IMR-90 (cell line): ENCODE results near the gene EXPH5. TPM values are rescaled to one million over a fixed set of nuclear protein-coding genes. Genes with fewer than 3 reads are reported as not detected.

Experiments
- ATAC-seq: fragments of 200-7000 bp; cut with Tn5 transposase; 2 replicates; pipeline ENCODE4 v1.9.1; 2020; ENCODE audit warnings: low read depth, mild to moderate bottlenecking, moderate library complexity
- BruUV-seq: library from RNA; stranded (reverse); fragments of 400-500 nt; replicated peaks from 2 replicates; lab custom pipeline; 2021; lab: Mats Ljungman, UMichigan
- CTCF ChIA-PET: fragments of 300-600 bp; formaldehyde crosslinking; extraction: SDS; loops from one replicate; lab custom pipeline; 2021; ENCODE audit warnings: antibody characterized with exemption; lab: Yijun Ruan, JAX
- POLR2A ChIA-PET: fragments of 300-600 bp; sonication (Branson Sonifier 250); formaldehyde crosslinking; loops from one replicate; lab custom pipeline; 2022; ENCODE audit warnings: antibody characterized with exemption; ENCODE audit not compliant: unreplicated experiment; lab: Charles Lee
- DNase-seq: peaks from one replicate; pipeline ENCODE4 v3.0.0; 2013
- H2AFZ ChIP-seq: replicated peaks from 2 replicates; pipeline ENCODE3; 2013; ENCODE audit warnings: low read length, mild to moderate bottlenecking; ENCODE audit not compliant: poor library complexity
- H2AK5ac ChIP-seq: 2 replicates; pipeline ENCODE4 v1.6.1; 2013; ENCODE audit warnings: low read depth, low read length, inconsistent platforms
- H2AK9ac ChIP-seq: replicated peaks from 2 replicates; pipeline ENCODE3; 2013; ENCODE audit warnings: mild to moderate bottlenecking, low read depth, low read length, moderate library complexity; ENCODE audit not compliant: poor library complexity
- H2BK120ac ChIP-seq: 2 replicates; pipeline ENCODE4 v1.6.1; 2013; ENCODE audit warnings: low read depth, low read length, inconsistent platforms
- H2BK15ac ChIP-seq: 3 replicates; pipeline ENCODE4 v1.6.1; 2013; ENCODE audit warnings: low read depth, low read length, inconsistent platforms
- H2BK20ac ChIP-seq: 2 replicates; pipeline ENCODE4 v1.6.1; 2013; ENCODE audit warnings: low read depth, mild to moderate bottlenecking, inconsistent platforms, low read length, moderate library complexity
- H2BK5ac ChIP-seq: 2 replicates; pipeline ENCODE4 v1.6.1; 2013; ENCODE audit warnings: mild to moderate bottlenecking, low read depth, low read length, inconsistent platforms; ENCODE audit not compliant: poor library complexity, severe bottlenecking
- H3K14ac ChIP-seq: replicated peaks from 2 replicates; pipeline ENCODE4 v1.6.1; 2013; ENCODE audit warnings: low read depth, low read length, inconsistent platforms
- H3K18ac ChIP-seq: 2 replicates; pipeline ENCODE4 v1.6.1; 2013; ENCODE audit warnings: low read depth, low read length, control low read depth
- H3K23ac ChIP-seq: 2 replicates; pipeline ENCODE4 v1.6.1; 2013; ENCODE audit warnings: low read depth, low read length, inconsistent platforms
- H3K27ac ChIP-seq: 2 replicates; pipeline ENCODE4 v1.5.1; 2013; ENCODE audit warnings: mild to moderate bottlenecking, control low read depth, low read length; ENCODE audit not compliant: insufficient read depth
- H3K27me3 ChIP-seq: 2 replicates; pipeline ENCODE4 v1.6.1; 2013; ENCODE audit warnings: low read length; ENCODE audit not compliant: control insufficient read depth, insufficient read depth
- H3K36me3 ChIP-seq: 2 replicates; pipeline ENCODE4 v1.6.1; 2013; ENCODE audit warnings: low read length, mixed read lengths; ENCODE audit not compliant: control insufficient read depth, insufficient read depth
- H3K4ac ChIP-seq: 2 replicates; pipeline ENCODE4 v1.6.1; 2013; ENCODE audit warnings: low read depth, low read length, inconsistent platforms
- H3K4me1 ChIP-seq: 2 replicates; pipeline ENCODE4 v1.6.1; 2013; ENCODE audit warnings: low read length, mixed read lengths; ENCODE audit not compliant: control insufficient read depth, insufficient read depth
- H3K4me2 ChIP-seq: 2 replicates; pipeline ENCODE4 v1.6.1; 2013; ENCODE audit warnings: low read depth, mild to moderate bottlenecking, control low read depth, low read length, moderate library complexity
- H3K4me3 ChIP-seq: 2 replicates; pipeline ENCODE4 v1.5.1; 2013; ENCODE audit warnings: low read depth, mild to moderate bottlenecking, control low read depth, low read length, moderate library complexity; ENCODE audit not compliant: insufficient read depth
- H3K56ac ChIP-seq: 2 replicates; pipeline ENCODE4 v1.6.1; 2013; ENCODE audit warnings: low read length, inconsistent platforms; ENCODE audit not compliant: insufficient read depth; ENCODE audit errors: extremely low read depth
- H3K79me1 ChIP-seq, 2 experiments: 2 replicates each; pipeline ENCODE4 v1.6.1; 2013; ENCODE audit warnings: low read length in 2 of 2, inconsistent platforms in 1 of 2, low read depth in 1 of 2
- H3K9ac ChIP-seq: 2 replicates; pipeline ENCODE4 v1.6.1; 2013; ENCODE audit warnings: low read depth, low read length, control low read depth
- H3K9me1 ChIP-seq: 2 replicates; pipeline ENCODE4 v1.6.1; 2013; ENCODE audit warnings: low read length, inconsistent platforms; ENCODE audit not compliant: insufficient read depth
- H3K9me3 ChIP-seq: 2 replicates; pipeline ENCODE4 v1.6.1; 2013; ENCODE audit warnings: low read length; ENCODE audit not compliant: control insufficient read depth, insufficient read depth
- H4K20me1 ChIP-seq: 2 replicates; pipeline ENCODE4 v1.6.1; 2013; ENCODE audit warnings: low read length, inconsistent platforms; ENCODE audit not compliant: insufficient read depth
- H4K5ac ChIP-seq: 2 replicates; pipeline ENCODE4 v1.6.1; 2013; ENCODE audit warnings: mild to moderate bottlenecking, low read depth, low read length, control low read depth
- H4K8ac ChIP-seq, 2 experiments: 2 replicates each; pipeline ENCODE4 v1.6.1; 2013; ENCODE audit warnings: low read depth in 2 of 2, low read length in 2 of 2, control low read depth in 1 of 2, inconsistent platforms in 1 of 2
- H4K91ac ChIP-seq: 2 replicates; pipeline ENCODE4 v1.6.1; 2013; ENCODE audit warnings: low read depth, low read length, inconsistent platforms; ENCODE audit not compliant: insufficient read depth
- CEBPB ChIP-seq: IDR thresholded peaks from 2 replicates; pipeline ENCODE4 v1.6.1; 2012; ENCODE audit warnings: low read depth, low read length, improper control_type of control experiment
- SMC3 ChIP-seq: fragments of 150-350 bp; IDR thresholded peaks from 2 replicates; pipeline ENCODE4 v1.6.1; 2016; ENCODE audit warnings: low read depth, mild to moderate bottlenecking, antibody characterized with exemption, low read length, moderate library complexity
- WGBS, 2 experiments: methylation state at CpG; one replicate each; pipeline versions ENCODE4 v1.1.5 to v1.1.7; 2013; ENCODE audit warnings: missing lambda C conversion rate in 2 of 2; ENCODE audit not compliant: insufficient read length in 1 of 2; ENCODE audit errors: extremely low coverage in 2 of 2; 5-methylcytosine and 5-hydroxymethylcytosine counted together
- dilution Hi-C: fragments of 300-500 bp; cut with HindIII; formaldehyde crosslinking; loops from one replicate; pipeline ENCODE4 v1.14.3; 2018; ENCODE audit warnings: low sequenced_read_pairs; ENCODE audit not compliant: unreplicated experiment
- in situ Hi-C: fragments of 300-500 bp; cut with MboI; formaldehyde crosslinking; loops from 3 replicates; pipeline ENCODE4 v1.14.3; 2019; ENCODE audit warnings: low sequenced_read_pairs, inconsistent platforms, mixed read lengths
- intact Hi-C: fragments of 100-400 bp; cut with micrococcal nuclease; formaldehyde crosslinking; loops from 2 replicates; pipeline ENCODE4 v1.10.0; 2022
- polyA plus RNA-seq, 3 experiments: library from polyadenylated mRNA; depleted of rRNA; stranded (reverse); fragments of >200 nt; gene quantifications; 2 replicates each; pipeline ENCODE4 v1.2.3, GENCODE V29; 2012; ENCODE audit warnings: low replicate concordance in 1 of 3
- total RNA-seq: library from RNA; depleted of rRNA; stranded (reverse); fragments of >200 nt; gene quantifications from 2 replicates; pipeline ENCODE4 v1.2.3, GENCODE V29; 2012
- TF ChIP-seq, protein P1 (sequence below): fragments of 150-350 bp; IDR thresholded peaks from 2 replicates; pipeline ENCODE4 v1.6.1; 2016; ENCODE audit warnings: low read depth, mild to moderate bottlenecking, low read length, moderate library complexity, borderline replicate concordance

The EXPH5 gene
- total and polyA plus RNA-seq, 2 of the 4 experiments (the other 2 are of a cell fraction): 0.05 to 0.72 TPM

DNA sequence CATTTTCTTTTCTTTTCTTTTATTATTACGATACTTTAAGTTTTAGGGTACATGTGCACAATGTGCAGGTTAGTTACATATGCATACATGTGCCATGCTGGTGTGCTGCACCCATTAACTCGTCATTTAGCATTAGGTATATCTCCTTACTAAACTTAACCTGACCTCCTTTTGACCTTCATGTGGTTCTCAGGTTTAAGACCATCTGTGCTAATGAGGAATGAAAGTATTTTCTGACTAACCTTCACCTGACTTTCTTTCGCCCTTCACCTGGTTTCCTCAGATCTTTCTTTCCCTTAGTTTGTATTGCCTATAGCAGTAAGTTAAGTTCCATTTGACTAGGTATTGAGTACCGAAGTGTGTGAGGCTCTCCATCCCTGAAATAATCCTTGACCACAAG is 6.5 kb downstream of the EXPH5 start:
- ChIA-PET CTCF (interaction anchor here (0.6 kb wide), 1 partner anchor 61 kb away, joined by 4 read pairs; no protein-coding TSS in a partner anchor), POLR2A (no interaction called here)
- Histone ChIP-seq H2BK20ac (no peak overlapping the region), H4K91ac (no peak overlapping the region), H3K56ac (no peak overlapping the region), H3K9me3 (no peaks in the 10 kb centered on the region), H4K5ac (no peak overlapping the region), H2BK15ac (no peak overlapping the region), H3K9me1 (no peaks in the 10 kb centered on the region), H2AK9ac (no peak overlapping the region), H3K79me1 (no peaks in the 10 kb centered on the region), H3K14ac (no peak overlapping the region), H3K4ac (no peak overlapping the region), H3K4me3 (no peak overlapping the region), H4K20me1 (no peaks in the 10 kb centered on the region), H2AK5ac (no peak overlapping the region), H3K27ac (no peak overlapping the region), H2BK5ac (no peak overlapping the region), H3K9ac (no peak overlapping the region), H3K4me1 (no peaks in the 10 kb centered on the region), H3K23ac (no peak overlapping the region), H2BK120ac (no peak overlapping the region), H4K8ac (no peak overlapping the region), H3K36me3 (no peaks in the 10 kb centered on the region), H3K27me3 (peaks cover 4% of the 10 kb centered on the region; the same call in 1 of the 2 replicates), H2AFZ (no peak overlapping the region), H3K18ac (no peak overlapping the region), H3K4me2 (no peak overlapping the region)
- ATAC-seq: no peak
- TF ChIP-seq SMC3 (no peak), CEBPB (no peak)
- TF ChIP-seq, protein P1, sequence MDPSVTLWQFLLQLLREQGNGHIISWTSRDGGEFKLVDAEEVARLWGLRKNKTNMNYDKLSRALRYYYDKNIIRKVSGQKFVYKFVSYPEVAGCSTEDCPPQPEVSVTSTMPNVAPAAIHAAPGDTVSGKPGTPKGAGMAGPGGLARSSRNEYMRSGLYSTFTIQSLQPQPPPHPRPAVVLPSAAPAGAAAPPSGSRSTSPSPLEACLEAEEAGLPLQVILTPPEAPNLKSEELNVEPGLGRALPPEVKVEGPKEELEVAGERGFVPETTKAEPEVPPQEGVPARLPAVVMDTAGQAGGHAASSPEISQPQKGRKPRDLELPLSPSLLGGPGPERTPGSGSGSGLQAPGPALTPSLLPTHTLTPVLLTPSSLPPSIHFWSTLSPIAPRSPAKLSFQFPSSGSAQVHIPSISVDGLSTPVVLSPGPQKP: no peak
- in situ Hi-C loops: no loop called here
- WGBS, 2 experiments: no CpG with 5 or more reads among the region's 4 CpGs
- intact Hi-C loops: no loop called here
- no TSS peak for BruUV-seq
- dilution Hi-C loops: no loop called here
- DNase-seq: no peak
